HG03025 (cell line): ENCODE measurements around the gene FBL.
"Not testable (repeated sequence)": the region's sequence is repeated elsewhere in the genome, so short reads cannot be mapped to it uniquely, and the experiment has no call there.

Source experiments
- ATAC-seq: cut with Tn5 transposase; IDR thresholded peaks from one replicate; pipeline ENCODE4 v1.9.1; 2021; ENCODE audit warnings: mild to moderate bottlenecking, moderate library complexity; ENCODE audit not compliant: unreplicated experiment, low FRiP score

FBL gene

GRCh38 chr19:39826311-39826945 is 19.8 kb downstream of the FBL start:
- ATAC-seq = no peak

- no peak for ATAC-seq
These were observed 20.6 kb downstream of the FBL start for GRCh38 chr19:39825531-39826076.

GRCh38 chr19:39825093-39825463 is 21.1 kb downstream of the FBL start:
- ATAC-seq = no peak

- no peak for ATAC-seq
These were observed 21.8 kb downstream of the FBL start for GRCh38 chr19:39824143-39825092.

- ATAC-seq = no peak
These were observed 22.5 kb downstream of the FBL start for GRCh38 chr19:39823686-39824085.

GRCh38 chr19:39820696-39821095 is 25.5 kb downstream of the FBL start:
- no peak for ATAC-seq

GRCh38 chr19:39819786-39820185 is 26.4 kb downstream of the FBL start:
- no peak for ATAC-seq

GRCh38 chr19:39818626-39819097 is 27.5 kb downstream of the FBL start:
- no peak for ATAC-seq

- no peak for ATAC-seq
These were observed 28.2 kb downstream of the FBL start for GRCh38 chr19:39817888-39818561.

- no peak for ATAC-seq
These were observed 29.7 kb downstream of the FBL start for GRCh38 chr19:39816287-39817048.

- ATAC-seq = no peak
These were observed 31.6 kb downstream of the FBL start for GRCh38 chr19:39814595-39814994.

GRCh38 chr19:39814111-39814510 is 32.1 kb downstream of the FBL start:
- ATAC-seq = not testable (repeated sequence)

GRCh38 chr19:39813264-39813993 is 32.8 kb downstream of the FBL start:
- no peak for ATAC-seq

GRCh38 chr19:39811064-39811463 is 35.1 kb downstream of the FBL start:
- ATAC-seq = no peak

- ATAC-seq = no peak
These were observed 35.8 kb downstream of the FBL start for GRCh38 chr19:39810424-39810823.

- no peak for ATAC-seq
These were observed 36.8 kb downstream of the FBL start for GRCh38 chr19:39809368-39809767.

- ATAC-seq = not testable (repeated sequence)
These were observed 37.5 kb downstream of the FBL start for GRCh38 chr19:39808688-39809087.

GRCh38 chr19:39807846-39808364 is 38.3 kb downstream of the FBL start:
- ATAC-seq = no peak

GRCh38 chr19:39805104-39805503 is 41.1 kb downstream of the FBL start:
- no peak for ATAC-seq
